IMR-90 (cell line): ENCODE data around the gene DCUN1D1. TPM values are rescaled to one million over a fixed set of nuclear protein-coding genes. Genes with fewer than 3 reads are reported as not detected.

Experiments used
- ATAC-seq: fragments of 200-7000 bp; cut with Tn5 transposase; 2 replicates; pipeline ENCODE4 v1.9.1; 2020; ENCODE audit warnings: low read depth, mild to moderate bottlenecking, moderate library complexity
- BruUV-seq: library from RNA; stranded (reverse); fragments of 400-500 nt; replicated peaks from 2 replicates; lab custom pipeline; 2021; lab: Mats Ljungman, UMichigan
- CTCF ChIA-PET: fragments of 300-600 bp; formaldehyde crosslinking; extraction: SDS; loops from one replicate; lab custom pipeline; 2021; ENCODE audit warnings: antibody characterized with exemption; lab: Yijun Ruan, JAX
- POLR2A ChIA-PET: fragments of 300-600 bp; sonication (Branson Sonifier 250); formaldehyde crosslinking; loops from one replicate; lab custom pipeline; 2022; ENCODE audit warnings: antibody characterized with exemption; ENCODE audit not compliant: unreplicated experiment; lab: Charles Lee
- DNase-seq: peaks from one replicate; pipeline ENCODE4 v3.0.0; 2013
- H2AFZ ChIP-seq: replicated peaks from 2 replicates; pipeline ENCODE3; 2013; ENCODE audit warnings: low read length, mild to moderate bottlenecking; ENCODE audit not compliant: poor library complexity
- H2AK5ac ChIP-seq: 2 replicates; pipeline ENCODE4 v1.6.1; 2013; ENCODE audit warnings: low read depth, low read length, inconsistent platforms
- H2AK9ac ChIP-seq: replicated peaks from 2 replicates; pipeline ENCODE3; 2013; ENCODE audit warnings: mild to moderate bottlenecking, low read depth, low read length, moderate library complexity; ENCODE audit not compliant: poor library complexity
- H2BK120ac ChIP-seq: 2 replicates; pipeline ENCODE4 v1.6.1; 2013; ENCODE audit warnings: low read depth, low read length, inconsistent platforms
- H2BK15ac ChIP-seq: 3 replicates; pipeline ENCODE4 v1.6.1; 2013; ENCODE audit warnings: low read depth, low read length, inconsistent platforms
- H2BK20ac ChIP-seq: 2 replicates; pipeline ENCODE4 v1.6.1; 2013; ENCODE audit warnings: low read depth, mild to moderate bottlenecking, inconsistent platforms, low read length, moderate library complexity
- H2BK5ac ChIP-seq: 2 replicates; pipeline ENCODE4 v1.6.1; 2013; ENCODE audit warnings: mild to moderate bottlenecking, low read depth, low read length, inconsistent platforms; ENCODE audit not compliant: poor library complexity, severe bottlenecking
- H3K14ac ChIP-seq: replicated peaks from 2 replicates; pipeline ENCODE4 v1.6.1; 2013; ENCODE audit warnings: low read depth, low read length, inconsistent platforms
- H3K18ac ChIP-seq: 2 replicates; pipeline ENCODE4 v1.6.1; 2013; ENCODE audit warnings: low read depth, low read length, control low read depth
- H3K23ac ChIP-seq: 2 replicates; pipeline ENCODE4 v1.6.1; 2013; ENCODE audit warnings: low read depth, low read length, inconsistent platforms
- H3K27ac ChIP-seq: 2 replicates; pipeline ENCODE4 v1.5.1; 2013; ENCODE audit warnings: mild to moderate bottlenecking, control low read depth, low read length; ENCODE audit not compliant: insufficient read depth
- H3K27me3 ChIP-seq: 2 replicates; pipeline ENCODE4 v1.6.1; 2013; ENCODE audit warnings: low read length; ENCODE audit not compliant: control insufficient read depth, insufficient read depth
- H3K36me3 ChIP-seq: 2 replicates; pipeline ENCODE4 v1.6.1; 2013; ENCODE audit warnings: low read length, mixed read lengths; ENCODE audit not compliant: control insufficient read depth, insufficient read depth
- H3K4ac ChIP-seq: 2 replicates; pipeline ENCODE4 v1.6.1; 2013; ENCODE audit warnings: low read depth, low read length, inconsistent platforms
- H3K4me1 ChIP-seq: 2 replicates; pipeline ENCODE4 v1.6.1; 2013; ENCODE audit warnings: low read length, mixed read lengths; ENCODE audit not compliant: control insufficient read depth, insufficient read depth
- H3K4me2 ChIP-seq: 2 replicates; pipeline ENCODE4 v1.6.1; 2013; ENCODE audit warnings: low read depth, mild to moderate bottlenecking, control low read depth, low read length, moderate library complexity
- H3K4me3 ChIP-seq: 2 replicates; pipeline ENCODE4 v1.5.1; 2013; ENCODE audit warnings: low read depth, mild to moderate bottlenecking, control low read depth, low read length, moderate library complexity; ENCODE audit not compliant: insufficient read depth
- H3K56ac ChIP-seq: 2 replicates; pipeline ENCODE4 v1.6.1; 2013; ENCODE audit warnings: low read length, inconsistent platforms; ENCODE audit not compliant: insufficient read depth; ENCODE audit errors: extremely low read depth
- H3K79me1 ChIP-seq, 2 experiments: 2 replicates each; pipeline ENCODE4 v1.6.1; 2013; ENCODE audit warnings: low read length in 2 of 2, inconsistent platforms in 1 of 2, low read depth in 1 of 2
- H3K9ac ChIP-seq: 2 replicates; pipeline ENCODE4 v1.6.1; 2013; ENCODE audit warnings: low read depth, low read length, control low read depth
- H3K9me1 ChIP-seq: 2 replicates; pipeline ENCODE4 v1.6.1; 2013; ENCODE audit warnings: low read length, inconsistent platforms; ENCODE audit not compliant: insufficient read depth
- H3K9me3 ChIP-seq: 2 replicates; pipeline ENCODE4 v1.6.1; 2013; ENCODE audit warnings: low read length; ENCODE audit not compliant: control insufficient read depth, insufficient read depth
- H4K20me1 ChIP-seq: 2 replicates; pipeline ENCODE4 v1.6.1; 2013; ENCODE audit warnings: low read length, inconsistent platforms; ENCODE audit not compliant: insufficient read depth
- H4K5ac ChIP-seq: 2 replicates; pipeline ENCODE4 v1.6.1; 2013; ENCODE audit warnings: mild to moderate bottlenecking, low read depth, low read length, control low read depth
- H4K8ac ChIP-seq, 2 experiments: 2 replicates each; pipeline ENCODE4 v1.6.1; 2013; ENCODE audit warnings: low read depth in 2 of 2, low read length in 2 of 2, control low read depth in 1 of 2, inconsistent platforms in 1 of 2
- H4K91ac ChIP-seq: 2 replicates; pipeline ENCODE4 v1.6.1; 2013; ENCODE audit warnings: low read depth, low read length, inconsistent platforms; ENCODE audit not compliant: insufficient read depth
- BHLHE40 ChIP-seq: fragments of 150-350 bp; IDR thresholded peaks from 2 replicates; pipeline ENCODE4 v1.6.1; 2016; ENCODE audit warnings: mild to moderate bottlenecking, low read depth, low read length
- CEBPB ChIP-seq: IDR thresholded peaks from 2 replicates; pipeline ENCODE4 v1.6.1; 2012; ENCODE audit warnings: low read depth, low read length, improper control_type of control experiment
- CHD1 ChIP-seq: IDR thresholded peaks from 2 replicates; pipeline ENCODE4 v1.6.1; 2012; ENCODE audit warnings: low read depth, low read length, improper control_type of control experiment
- ELK1 ChIP-seq: fragments of 150-350 bp; IDR thresholded peaks from 2 replicates; pipeline ENCODE4 v1.6.1; 2016; ENCODE audit warnings: low read depth, mild to moderate bottlenecking, low read length, moderate library complexity, borderline replicate concordance
- FOS ChIP-seq: fragments of 150-350 bp; IDR thresholded peaks from 2 replicates; pipeline ENCODE4 v1.6.1; 2016; ENCODE audit warnings: low read depth, low read length
- MAZ ChIP-seq: IDR thresholded peaks from 2 replicates; pipeline ENCODE4 v1.6.1; 2012; ENCODE audit warnings: low read depth, mild to moderate bottlenecking, low read length, improper control_type of control experiment, moderate library complexity, borderline replicate concordance
- MXI1 ChIP-seq: IDR thresholded peaks from 2 replicates; pipeline ENCODE4 v1.6.1; 2012; ENCODE audit warnings: low read depth, mild to moderate bottlenecking, low read length, moderate library complexity, borderline replicate concordance
- NFE2L2 ChIP-seq: fragments of 150-350 bp; IDR thresholded peaks from 2 replicates; pipeline ENCODE4 v1.6.1; 2016; ENCODE audit warnings: low read depth, mild to moderate bottlenecking, low read length
- POLR2A ChIP-seq: IDR thresholded peaks from 2 replicates; pipeline ENCODE4 v1.6.1; 2012; ENCODE audit warnings: mild to moderate bottlenecking, low read depth, low read length
- RAD21 ChIP-seq: IDR thresholded peaks from 2 replicates; pipeline ENCODE4 v1.6.1; 2012; ENCODE audit warnings: low read length, improper control_type of control experiment
- RCOR1 ChIP-seq: IDR thresholded peaks from 2 replicates; pipeline ENCODE4 v1.6.1; 2012; ENCODE audit warnings: mild to moderate bottlenecking, low read length, improper control_type of control experiment; ENCODE audit not compliant: insufficient replicate concordance
- USF2 ChIP-seq: fragments of 150-350 bp; IDR thresholded peaks from 2 replicates; pipeline ENCODE4 v1.6.1; 2017; ENCODE audit warnings: mild to moderate bottlenecking, antibody characterized with exemption, low read length, low read depth
- WGBS, 2 experiments: methylation state at CpG; one replicate each; pipeline versions ENCODE4 v1.1.5 to v1.1.7; 2013; ENCODE audit warnings: missing lambda C conversion rate in 2 of 2; ENCODE audit not compliant: insufficient read length in 1 of 2; ENCODE audit errors: extremely low coverage in 2 of 2; 5-methylcytosine and 5-hydroxymethylcytosine counted together
- dilution Hi-C: fragments of 300-500 bp; cut with HindIII; formaldehyde crosslinking; loops from one replicate; pipeline ENCODE4 v1.14.3; 2018; ENCODE audit warnings: low sequenced_read_pairs; ENCODE audit not compliant: unreplicated experiment
- in situ Hi-C: fragments of 300-500 bp; cut with MboI; formaldehyde crosslinking; loops from 3 replicates; pipeline ENCODE4 v1.14.3; 2019; ENCODE audit warnings: low sequenced_read_pairs, inconsistent platforms, mixed read lengths
- intact Hi-C: fragments of 100-400 bp; cut with micrococcal nuclease; formaldehyde crosslinking; loops from 2 replicates; pipeline ENCODE4 v1.10.0; 2022
- polyA plus RNA-seq, 3 experiments: library from polyadenylated mRNA; depleted of rRNA; stranded (reverse); fragments of >200 nt; gene quantifications; 2 replicates each; pipeline ENCODE4 v1.2.3, GENCODE V29; 2012; ENCODE audit warnings: low replicate concordance in 1 of 3
- total RNA-seq: library from RNA; depleted of rRNA; stranded (reverse); fragments of >200 nt; gene quantifications from 2 replicates; pipeline ENCODE4 v1.2.3, GENCODE V29; 2012

DCUN1D1 gene
- total and polyA plus RNA-seq, 2 of the 4 experiments (the other 2 are of a cell fraction) = 12.5 to 17.7 TPM

DNA sequence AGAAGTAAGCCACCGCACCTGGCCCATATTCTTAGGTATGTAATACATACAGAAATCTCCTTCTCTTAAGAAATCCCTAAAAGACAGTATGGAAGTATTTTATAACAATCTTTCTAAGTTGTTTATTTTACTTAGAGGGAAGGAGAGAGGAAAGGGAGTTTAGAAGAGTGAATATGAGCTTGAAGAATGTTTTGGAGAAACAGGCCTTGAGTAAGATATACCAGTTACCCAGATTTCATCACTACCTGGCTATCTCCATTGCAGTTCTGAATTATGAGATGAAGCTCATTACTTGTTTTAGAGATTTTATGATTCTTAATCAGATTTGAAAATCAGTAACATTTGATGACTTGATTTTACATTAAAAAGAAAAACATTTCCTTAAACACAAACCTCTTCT, 71.9 kb downstream of the DCUN1D1 start (continued):
- TF ChIP-seq ELK1 = no peak

GRCh38 chr3:182906036-182906435, 74.3 kb downstream of the DCUN1D1 start:
- Histone ChIP-seq H4K5ac (no peak overlapping the region), H3K79me1 (no peaks in the 10 kb centered on the region), H3K23ac (no peak overlapping the region), H2BK20ac (no peak overlapping the region), H3K4me2 (no peak overlapping the region), H2BK5ac (no peak overlapping the region), H3K56ac (no peak overlapping the region), H2AK5ac (no peak overlapping the region), H2BK120ac (no peak overlapping the region), H3K9ac (no peak overlapping the region), H3K4ac (no peak overlapping the region), H3K4me1 (peaks cover 4% of the 10 kb centered on the region), H3K27me3 (no peaks in the 10 kb centered on the region), H4K91ac (no peak overlapping the region), H3K14ac (no peak overlapping the region), H2AK9ac (no peak overlapping the region), H2AFZ (no peak overlapping the region), H4K20me1 (peaks cover 4% of the 10 kb centered on the region; the same call in 1 of the 2 replicates), H4K8ac (no peak overlapping the region), H3K4me3 (no peak overlapping the region), H3K9me1 (peaks cover 3% of the 10 kb centered on the region; the same call in 1 of the 2 replicates), H3K36me3 (peaks cover 8% of the 10 kb centered on the region), H3K18ac (no peak overlapping the region), H3K9me3 (no peaks in the 10 kb centered on the region), H2BK15ac (no peak overlapping the region), H3K27ac (no peak overlapping the region)
- BruUV-seq = no TSS peak
- intact Hi-C loops (loop anchor here (5.0 to 10.0 kb wide), 2 partner anchors 191 to 481 kb away; no protein-coding TSS in a partner anchor), in situ Hi-C loops (loop anchor here (25.0 kb wide), 1 partner anchor 481 kb away; no protein-coding TSS in a partner anchor), dilution Hi-C loops (no loop called here)
- ATAC-seq (no peak), DNase-seq (no peak)
- POLR2A ChIA-PET = no interaction called here
- no CpG with 5 or more reads among the region's 1 CpG for WGBS, 2 experiments
- CTCF ChIA-PET = no interaction called here
- TF ChIP-seq CEBPB (no peak), MAZ (no peak), RCOR1 (no peak), ELK1 (no peak), CHD1 (no peak), NFE2L2 (no peak), POLR2A (no peak), BHLHE40 (no peak), MXI1 (no peak), RAD21 (no peak), USF2 (no peak), FOS (no peak)
